GM06990 (cell line): ENCODE data around the gene IL16.

Source experiments
- DNase-seq: peaks from one replicate; pipeline ENCODE4 v3.0.0-alpha.2; 2011; ENCODE audit not compliant: insufficient read length; ENCODE audit errors: extremely low read depth
- H3K27me3 ChIP-seq: replicated peaks from 2 replicates; pipeline ENCODE4 v1.6.0; 2011; ENCODE audit warnings: low read length; ENCODE audit not compliant: control insufficient read depth, insufficient read depth
- H3K36me3 ChIP-seq: 2 replicates; pipeline ENCODE4 v1.5.1; 2011; ENCODE audit warnings: low read length; ENCODE audit not compliant: control insufficient read depth, insufficient read depth
- H3K4me3 ChIP-seq: replicated peaks from 2 replicates; pipeline ENCODE4 v1.5.1; 2011; ENCODE audit warnings: low read depth, mild to moderate bottlenecking, control low read depth, low read length
- TF ChIP-seq, protein P1 (sequence below): IDR thresholded peaks from 2 replicates; pipeline ENCODE4 v1.5.1; 2011; ENCODE audit warnings: low read length, control low read depth, mild to moderate bottlenecking, inconsistent platforms; ENCODE audit not compliant: insufficient read depth, poor library complexity, severe bottlenecking

The IL16 gene

GRCh38 chr15:81168644-81169043 lies 28.0 kb upstream of the IL16 start:
- TF ChIP-seq, protein P1, sequence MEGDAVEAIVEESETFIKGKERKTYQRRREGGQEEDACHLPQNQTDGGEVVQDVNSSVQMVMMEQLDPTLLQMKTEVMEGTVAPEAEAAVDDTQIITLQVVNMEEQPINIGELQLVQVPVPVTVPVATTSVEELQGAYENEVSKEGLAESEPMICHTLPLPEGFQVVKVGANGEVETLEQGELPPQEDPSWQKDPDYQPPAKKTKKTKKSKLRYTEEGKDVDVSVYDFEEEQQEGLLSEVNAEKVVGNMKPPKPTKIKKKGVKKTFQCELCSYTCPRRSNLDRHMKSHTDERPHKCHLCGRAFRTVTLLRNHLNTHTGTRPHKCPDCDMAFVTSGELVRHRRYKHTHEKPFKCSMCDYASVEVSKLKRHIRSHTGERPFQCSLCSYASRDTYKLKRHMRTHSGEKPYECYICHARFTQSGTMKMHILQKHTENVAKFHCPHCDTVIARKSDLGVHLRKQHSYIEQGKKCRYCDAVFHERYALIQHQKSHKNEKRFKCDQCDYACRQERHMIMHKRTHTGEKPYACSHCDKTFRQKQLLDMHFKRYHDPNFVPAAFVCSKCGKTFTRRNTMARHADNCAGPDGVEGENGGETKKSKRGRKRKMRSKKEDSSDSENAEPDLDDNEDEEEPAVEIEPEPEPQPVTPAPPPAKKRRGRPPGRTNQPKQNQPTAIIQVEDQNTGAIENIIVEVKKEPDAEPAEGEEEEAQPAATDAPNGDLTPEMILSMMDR = no peak
- H3K27me3 ChIP-seq = no peaks in the 10 kb centered on the region; the same call in 1 of the 2 replicates
- no peaks in the 10 kb centered on the region for H3K36me3 ChIP-seq
- DNase-seq = no peak
- H3K4me3 ChIP-seq = no peak overlapping the region

DNA sequence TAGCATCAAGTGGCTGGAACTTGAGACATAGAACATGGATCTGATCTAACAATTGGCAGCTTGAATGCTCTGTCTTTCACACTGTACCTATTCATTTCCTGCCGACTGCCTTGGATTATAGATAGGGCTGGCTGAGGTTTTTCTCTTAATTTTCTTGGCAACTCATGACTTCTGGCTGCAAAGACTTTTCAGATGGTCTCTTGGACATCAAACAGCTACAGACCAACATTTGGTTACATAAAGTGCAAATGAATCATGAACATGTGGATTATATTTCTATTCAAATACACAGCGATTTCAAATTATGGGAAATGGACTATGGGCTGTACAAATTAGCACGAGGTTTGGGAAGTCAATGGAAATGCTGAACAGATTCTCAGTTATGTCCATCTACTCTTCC lies 26.2 kb upstream of the IL16 start:
- TF ChIP-seq, protein P1 = no peak
- no peak for DNase-seq
- H3K4me3 ChIP-seq = no peak overlapping the region
- no peaks in the 10 kb centered on the region for H3K36me3 ChIP-seq
- no peaks in the 10 kb centered on the region; the same call in 1 of the 2 replicates for H3K27me3 ChIP-seq

DNA sequence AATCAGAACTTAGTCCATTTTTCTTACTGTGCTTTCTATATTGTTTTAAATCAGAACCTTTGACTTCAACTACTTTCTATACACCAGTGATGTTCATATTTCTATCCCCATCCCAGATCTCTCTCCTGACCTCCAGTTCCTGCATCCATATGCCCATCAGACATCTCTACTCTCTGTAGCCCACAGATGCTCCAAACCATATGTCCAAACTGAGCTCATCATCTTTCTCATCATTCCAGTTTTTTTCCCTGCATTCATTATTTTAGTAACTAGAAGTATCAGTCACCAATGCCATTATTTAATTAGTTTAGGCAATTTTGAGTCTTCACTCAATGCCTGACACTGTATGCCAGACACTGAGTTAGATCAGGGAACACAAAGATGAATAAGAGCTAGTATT lies 25.4 kb upstream of the IL16 start:
- Histone ChIP-seq H3K4me3 (no peak overlapping the region), H3K36me3 (no peaks in the 10 kb centered on the region), H3K27me3 (no peaks in the 10 kb centered on the region; the same call in 1 of the 2 replicates)
- no peak for DNase-seq
- TF ChIP-seq, protein P1 = no peak

DNA sequence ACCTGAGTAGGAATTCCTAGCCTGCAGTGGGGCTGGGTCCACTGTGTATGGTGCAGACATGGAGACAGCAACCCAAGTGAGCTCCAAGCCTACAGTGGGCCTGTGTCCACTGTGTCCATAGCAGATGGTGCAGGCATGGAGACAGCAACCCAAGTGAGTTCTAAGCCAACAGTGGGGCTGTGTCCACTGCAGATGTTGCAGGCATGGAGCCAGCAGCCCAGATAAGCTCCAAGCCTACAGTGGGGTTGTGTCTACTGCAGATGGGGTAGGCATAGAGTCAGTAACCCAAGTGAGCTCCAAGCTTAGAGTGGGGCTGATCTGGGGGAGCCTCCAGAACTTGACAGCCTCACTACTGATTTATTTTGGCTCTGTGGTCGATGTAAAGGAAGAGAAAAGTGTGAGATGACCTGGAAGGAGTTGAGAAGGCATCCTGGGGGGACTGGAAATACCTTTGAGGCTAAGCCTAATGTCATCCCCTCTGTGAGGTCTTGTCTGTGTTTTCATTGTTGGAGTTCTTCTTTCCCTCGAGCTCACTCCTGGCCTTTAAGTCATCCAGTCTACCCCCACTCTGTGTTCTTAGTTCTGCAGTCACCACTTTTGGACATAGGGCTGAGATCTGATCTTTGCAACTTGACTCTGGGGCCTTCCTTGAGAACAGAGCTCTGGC lies 22.4 kb upstream of the IL16 start:
- TF ChIP-seq, protein P1 = no peak
- Histone ChIP-seq H3K27me3 (no peaks in the 10 kb centered on the region), H3K4me3 (no peak overlapping the region), H3K36me3 (no peaks in the 10 kb centered on the region)
- DNase-seq = no peak

DNA sequence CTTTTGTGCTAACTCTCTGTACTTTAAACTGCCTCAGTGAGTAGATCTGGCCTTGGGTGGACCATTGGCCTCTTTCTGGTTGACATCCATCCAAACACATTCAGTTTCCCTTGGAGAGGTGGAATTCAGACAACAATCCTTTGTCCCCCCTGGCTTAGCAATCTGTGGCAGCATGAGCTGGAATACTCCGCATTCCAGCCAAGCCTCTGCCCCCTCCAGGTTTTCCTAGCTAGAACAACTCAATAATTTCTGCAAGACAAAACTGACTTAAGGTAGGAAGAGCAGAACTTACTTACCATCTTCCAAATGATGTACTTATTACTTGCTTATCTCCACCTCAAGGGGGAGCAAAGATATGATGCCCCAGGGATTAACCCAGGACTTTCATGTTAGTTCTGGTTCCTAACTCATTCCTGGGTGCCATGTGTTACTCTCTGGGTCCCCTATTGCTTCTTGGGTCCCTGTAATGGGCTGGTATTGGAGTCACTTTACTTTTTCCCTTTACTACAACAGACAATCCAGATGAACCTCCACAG lies 21.8 kb upstream of the IL16 start:
- TF ChIP-seq, protein P1 = peak; percentile 32
- no peaks in the 10 kb centered on the region for H3K36me3 ChIP-seq
- no peak overlapping the region for H3K4me3 ChIP-seq
- DNase-seq = no peak
- no peaks in the 10 kb centered on the region for H3K27me3 ChIP-seq
